Measurements from ENCODE around the gene RABGAP1L. TPM values are rescaled to one million over a fixed set of nuclear protein-coding genes. Genes with fewer than 3 reads are reported as not detected.

Gene RABGAP1L
- total RNA-seq, 1 experiment from 2014 or later = 57.4 TPM

DNA sequence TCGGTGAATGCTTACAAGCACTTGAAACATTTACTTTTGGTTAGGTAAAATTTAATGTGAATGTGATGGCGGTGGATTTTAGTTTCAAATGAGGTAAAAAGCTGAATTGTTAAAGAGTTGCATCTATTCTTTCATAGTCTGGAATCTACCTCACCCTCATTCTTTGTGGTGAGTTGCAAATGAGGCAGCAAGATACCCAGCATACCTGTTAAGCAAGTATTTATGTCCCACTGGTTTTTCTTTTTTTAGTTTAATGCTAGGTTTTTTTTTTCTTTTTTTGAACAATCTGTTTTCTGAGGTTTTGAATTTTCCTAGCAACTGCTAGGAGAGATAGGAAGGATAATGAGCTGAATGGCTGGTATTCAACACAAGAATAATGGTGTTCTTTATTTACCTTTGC lies 712.6 kb downstream of the RABGAP1L start:
- no peaks in the 10 kb centered on the region for H3K9me2 ChIP-seq (ENCODE audit: insufficient read depth)
- H4K20me1 ChIP-seq (ENCODE audit: insufficient read depth) = no peaks in the 10 kb centered on the region
- intact Hi-C loops (cut with micrococcal nuclease; ENCODE audit: unreplicated experiment) = loop anchor here (1.0 to 10.0 kb wide), 4 partner anchors 73 to 323 kb away; partner anchors contain the start of genes CACYBP and KIAA0040
- no peaks in the 10 kb centered on the region for H3K36me3 ChIP-seq (ENCODE audit: low read depth)
- peaks cover 31% of the 10 kb centered on the region for H3F3A ChIP-seq (ENCODE audit: insufficient read depth, low read depth)
- peaks cover 51% of the 10 kb centered on the region for H3K4me1 ChIP-seq (replicated peaks; ENCODE audit: insufficient read depth)
- no peaks in the 10 kb centered on the region for H3K79me2 ChIP-seq (ENCODE audit: low read depth)
- BruUV-seq (replicated peaks) = no TSS peak
- ChIA-PET CTCF (interaction anchor here (0.6 to 0.7 kb wide), 2 partner anchors 72 to 1161 kb away, joined by 3 read pairs; no protein-coding TSS in a partner anchor), POLR2A (ENCODE audit: unreplicated experiment) (interaction anchor here (0.6 to 1.0 kb wide), 5 partner anchors 53 to 254 kb away, joined by 6 to 39 read pairs (median 7); partner anchors contain the start of gene MRPS14)
- peak overlapping the region; percentile 49; the same call in 1 of the 2 replicates for H2AFZ ChIP-seq
- no peak for TF ChIP-seq EZH2 (IDR thresholded peaks at IDR 0.05; ENCODE audit: low read depth)
- no peak for TF ChIP-seq CTCF (conservative IDR thresholded peaks at IDR 0.05)
- H3K4me3 ChIP-seq = peak overlapping the region; percentile 14; the same call in 1 of the 2 replicates
- peak overlapping the region; percentile 78 for H3K27ac ChIP-seq
- no peaks in the 10 kb centered on the region for H3K27me3 ChIP-seq (ENCODE audit: insufficient read depth, low read depth)
- DNase-seq = peak; percentile 20 to 82
- peaks cover 3% of the 10 kb centered on the region; the same call in 1 of the 2 replicates for H3K9me3 ChIP-seq (ENCODE audit: insufficient read depth, low read depth)
- H3K4me2 ChIP-seq = peak overlapping the region; percentile 67

DNA sequence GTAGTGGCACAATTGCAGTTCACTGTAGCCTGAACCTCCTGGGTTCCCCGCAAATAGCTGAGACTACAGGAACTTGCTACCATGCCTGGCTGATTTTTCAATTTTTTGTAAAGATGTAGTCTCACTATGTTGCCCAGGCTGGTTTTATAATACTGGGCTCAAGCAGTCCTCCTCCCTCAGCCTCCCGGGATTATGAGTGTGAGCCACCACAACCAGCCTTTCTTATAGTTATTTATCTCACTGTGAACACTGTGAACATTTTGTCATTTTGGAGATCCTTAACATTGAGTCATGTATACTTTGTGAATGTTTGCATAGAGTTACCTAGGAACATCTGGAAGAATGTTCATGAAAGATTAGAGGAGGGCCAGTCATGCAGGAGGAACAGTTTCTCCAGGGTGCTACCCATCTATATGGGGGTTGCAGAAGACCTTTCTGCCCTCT lies 713.3 kb downstream of the RABGAP1L start:
- H3K27ac ChIP-seq = peak overlapping the region; percentile 78
- H3K27me3 ChIP-seq (ENCODE audit: insufficient read depth, low read depth) = no peaks in the 10 kb centered on the region
- peaks cover 5% of the 10 kb centered on the region; the same call in 1 of the 2 replicates for H3K79me2 ChIP-seq (ENCODE audit: low read depth)
- H3K9me2 ChIP-seq (ENCODE audit: insufficient read depth) = no peaks in the 10 kb centered on the region
- H3K9me3 ChIP-seq (ENCODE audit: insufficient read depth, low read depth) = peaks cover 3% of the 10 kb centered on the region; the same call in 1 of the 2 replicates
- no peak overlapping the region for H2AFZ ChIP-seq
- peak; percentile 30 to 86 for DNase-seq
- no peak overlapping the region for H3K4me3 ChIP-seq
- H3K4me1 ChIP-seq (replicated peaks; ENCODE audit: insufficient read depth) = peaks cover 59% of the 10 kb centered on the region
- no peaks in the 10 kb centered on the region for H4K20me1 ChIP-seq (ENCODE audit: insufficient read depth)
- peaks cover 31% of the 10 kb centered on the region for H3F3A ChIP-seq (ENCODE audit: insufficient read depth, low read depth)
- CTCF ChIA-PET = interaction anchor here (0.7 kb wide), 1 partner anchor 1160 kb away, joined by 3 read pairs; no protein-coding TSS in a partner anchor
- no TSS peak for BruUV-seq (replicated peaks)
- POLR2A ChIA-PET (ENCODE audit: unreplicated experiment) = interaction anchor here (0.6 to 1.0 kb wide), 4 partner anchors 15 to 253 kb away, joined by 5 to 39 read pairs (median 10); no protein-coding TSS in a partner anchor
- intact Hi-C loops (cut with micrococcal nuclease; ENCODE audit: unreplicated experiment) = loop anchor here (1.0 to 10.0 kb wide), 4 partner anchors 73 to 322 kb away; partner anchors contain the start of genes CACYBP and KIAA0040
- H3K36me3 ChIP-seq (ENCODE audit: low read depth) = no peaks in the 10 kb centered on the region
- TF ChIP-seq EZH2 (IDR thresholded peaks at IDR 0.05; ENCODE audit: low read depth) = no peak
- no peak for TF ChIP-seq CTCF (conservative IDR thresholded peaks at IDR 0.05)
- H3K4me2 ChIP-seq = peak overlapping the region; percentile 67

GRCh38 chr1:174874331-174875053 lies 715.2 kb downstream of the RABGAP1L start:
- Histone ChIP-seq H3K9me2 (ENCODE audit: insufficient read depth) (no peaks in the 10 kb centered on the region), H3K4me3 (peak overlapping the region; percentile 43), H3K4me1 (replicated peaks; ENCODE audit: insufficient read depth) (peaks cover 60% of the 10 kb centered on the region), H2AFZ (peak overlapping the region; percentile 61; the same call in 1 of the 2 replicates), H3F3A (ENCODE audit: insufficient read depth, low read depth) (peaks cover 31% of the 10 kb centered on the region), H3K79me2 (ENCODE audit: low read depth) (peaks cover 6% of the 10 kb centered on the region; the same call in 1 of the 2 replicates), H3K27me3 (ENCODE audit: insufficient read depth, low read depth) (no peaks in the 10 kb centered on the region), H3K27ac (peak overlapping the region; percentile 83), H4K20me1 (ENCODE audit: insufficient read depth) (no peaks in the 10 kb centered on the region), H3K36me3 (ENCODE audit: low read depth) (no peaks in the 10 kb centered on the region), H3K4me2 (peak overlapping the region; percentile 74), H3K9me3 (ENCODE audit: insufficient read depth, low read depth) (peaks cover 3% of the 10 kb centered on the region; the same call in 1 of the 2 replicates)
- POLR2A ChIA-PET (ENCODE audit: unreplicated experiment) = interaction anchor here (0.7 to 2.5 kb wide), 6 partner anchors 75 to 558 kb away, joined by 3 to 24 read pairs (median 6); no protein-coding TSS in a partner anchor
- TSS peak; percentile 34 for BruUV-seq (replicated peaks)
- CTCF ChIA-PET = interaction anchor here (0.6 kb wide), 2 partner anchors 59 to 117 kb away, joined by 5 to 13 read pairs; no protein-coding TSS in a partner anchor
- intact Hi-C loops (cut with micrococcal nuclease; ENCODE audit: unreplicated experiment) = loop anchor here (2.0 to 10.0 kb wide), 4 partner anchors 92 to 394 kb away; partner anchors contain the start of gene KIAA0040
- TF ChIP-seq CTCF (conservative IDR thresholded peaks at IDR 0.05) (no peak), EZH2 (IDR thresholded peaks at IDR 0.05; ENCODE audit: low read depth) (no peak)
- DNase-seq = peak; percentile 30 to 50
